Measurements from ENCODE around the gene BMPER. TPM values are rescaled to one million over a fixed set of nuclear protein-coding genes. Genes with fewer than 3 reads are reported as not detected.

The BMPER gene
- total and polyA plus RNA-seq, 2 experiments from 2014 or later, result 4.5 to 6.3 TPM

DNA sequence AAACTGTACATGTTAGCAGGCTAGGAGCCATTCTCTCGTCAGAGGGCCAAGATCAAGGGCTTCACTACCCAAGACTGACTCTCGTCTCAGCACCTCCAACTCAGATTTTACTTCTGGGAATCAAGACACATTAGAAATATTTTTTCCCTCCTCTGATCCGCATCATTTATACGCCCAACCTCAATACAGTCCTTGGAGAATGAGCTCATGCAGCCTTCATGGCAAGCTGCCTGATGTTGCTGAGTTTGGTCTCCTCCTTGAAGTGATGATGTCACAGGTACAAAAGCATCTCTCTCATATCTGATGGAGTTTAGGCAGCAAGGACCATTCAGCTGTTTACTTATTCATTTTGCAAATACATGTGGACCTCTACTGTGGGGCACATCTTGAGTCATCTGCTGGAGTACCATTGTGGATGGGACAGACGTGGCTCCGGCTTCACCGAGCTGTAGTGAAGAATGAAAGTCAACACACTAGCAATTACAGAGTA is 114.0 kb downstream of the BMPER start:
- no peak for DNase-seq (ENCODE audit: low spot score)
- Histone ChIP-seq H3K9me2 (replicated peaks; ENCODE audit: insufficient read depth) (no peaks in the 10 kb centered on the region), H3K36me3 (replicated peaks; ENCODE audit: insufficient read depth, low read depth) (no peaks in the 10 kb centered on the region), H3K4me3 (no peak overlapping the region), H3K79me2 (no peaks in the 10 kb centered on the region), H3K4me1 (ENCODE audit: insufficient read depth) (peaks cover 5% of the 10 kb centered on the region), H3K4me2 (no peak overlapping the region), H3K9me3 (ENCODE audit: low read depth) (no peaks in the 10 kb centered on the region), H3K27me3 (no peaks in the 10 kb centered on the region), H4K20me1 (ENCODE audit: insufficient read depth, poor library complexity, severe bottlenecking) (no peaks in the 10 kb centered on the region), H3K27ac (no peak overlapping the region), H2AFZ (no peak overlapping the region)
- TF ChIP-seq EZH2phosphoT487 (IDR thresholded peaks at IDR 0.05; ENCODE audit: low read depth, severe bottlenecking, unreplicated experiment), result no peak
- TF ChIP-seq, protein P1, sequence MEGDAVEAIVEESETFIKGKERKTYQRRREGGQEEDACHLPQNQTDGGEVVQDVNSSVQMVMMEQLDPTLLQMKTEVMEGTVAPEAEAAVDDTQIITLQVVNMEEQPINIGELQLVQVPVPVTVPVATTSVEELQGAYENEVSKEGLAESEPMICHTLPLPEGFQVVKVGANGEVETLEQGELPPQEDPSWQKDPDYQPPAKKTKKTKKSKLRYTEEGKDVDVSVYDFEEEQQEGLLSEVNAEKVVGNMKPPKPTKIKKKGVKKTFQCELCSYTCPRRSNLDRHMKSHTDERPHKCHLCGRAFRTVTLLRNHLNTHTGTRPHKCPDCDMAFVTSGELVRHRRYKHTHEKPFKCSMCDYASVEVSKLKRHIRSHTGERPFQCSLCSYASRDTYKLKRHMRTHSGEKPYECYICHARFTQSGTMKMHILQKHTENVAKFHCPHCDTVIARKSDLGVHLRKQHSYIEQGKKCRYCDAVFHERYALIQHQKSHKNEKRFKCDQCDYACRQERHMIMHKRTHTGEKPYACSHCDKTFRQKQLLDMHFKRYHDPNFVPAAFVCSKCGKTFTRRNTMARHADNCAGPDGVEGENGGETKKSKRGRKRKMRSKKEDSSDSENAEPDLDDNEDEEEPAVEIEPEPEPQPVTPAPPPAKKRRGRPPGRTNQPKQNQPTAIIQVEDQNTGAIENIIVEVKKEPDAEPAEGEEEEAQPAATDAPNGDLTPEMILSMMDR (IDR thresholded peaks at IDR 0.05; ENCODE audit: poor library complexity), result no peak
- no peak for TF ChIP-seq EZH2 (IDR thresholded peaks at IDR 0.05; ENCODE audit: borderline replicate concordance)
- WGBS (ENCODE audit: low lambda C conversion rate, missing lambda C conversion rate), result 93% methylated on average over 7 of the region's 7 CpGs

DNA sequence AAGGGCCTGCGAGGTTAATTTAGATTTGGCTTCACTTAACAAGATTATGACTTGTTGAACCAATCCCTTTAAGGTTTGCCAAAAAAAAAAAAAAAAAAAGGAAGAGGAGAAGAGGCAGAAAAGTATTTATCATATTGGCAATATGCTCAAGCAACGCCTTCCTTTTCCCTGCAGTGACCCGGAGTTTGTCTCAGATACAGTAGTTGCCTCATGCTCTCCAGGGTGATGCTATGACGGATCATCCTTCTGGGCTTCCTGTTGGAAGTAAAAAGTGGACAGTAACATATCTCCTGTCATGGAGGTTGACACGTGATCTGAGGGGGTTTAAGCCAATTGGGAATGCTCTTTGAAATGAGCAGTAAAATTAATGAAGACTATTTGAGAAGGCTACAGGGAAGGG is 117.3 kb downstream of the BMPER start:
- H3K9me2 ChIP-seq (replicated peaks; ENCODE audit: insufficient read depth), result no peaks in the 10 kb centered on the region
- WGBS (ENCODE audit: low lambda C conversion rate, missing lambda C conversion rate), result 91% methylated on average over 5 of the region's 5 CpGs
- H3K79me2 ChIP-seq, result no peaks in the 10 kb centered on the region
- no peak overlapping the region for H3K4me3 ChIP-seq
- no peaks in the 10 kb centered on the region for H3K9me3 ChIP-seq (ENCODE audit: low read depth)
- no peak overlapping the region for H2AFZ ChIP-seq
- DNase-seq (ENCODE audit: low spot score), result no peak
- H4K20me1 ChIP-seq (ENCODE audit: insufficient read depth, poor library complexity, severe bottlenecking), result no peaks in the 10 kb centered on the region
- H3K36me3 ChIP-seq (replicated peaks; ENCODE audit: insufficient read depth, low read depth), result no peaks in the 10 kb centered on the region
- no peak overlapping the region for H3K4me2 ChIP-seq
- H3K27me3 ChIP-seq, result no peaks in the 10 kb centered on the region
- H3K27ac ChIP-seq, result no peak overlapping the region
- no peak for TF ChIP-seq EZH2phosphoT487 (IDR thresholded peaks at IDR 0.05; ENCODE audit: low read depth, severe bottlenecking, unreplicated experiment)
- TF ChIP-seq EZH2 (IDR thresholded peaks at IDR 0.05; ENCODE audit: borderline replicate concordance), result no peak
- TF ChIP-seq, protein P1 (IDR thresholded peaks at IDR 0.05; ENCODE audit: poor library complexity), result no peak
- peaks cover 5% of the 10 kb centered on the region for H3K4me1 ChIP-seq (ENCODE audit: insufficient read depth)

DNA sequence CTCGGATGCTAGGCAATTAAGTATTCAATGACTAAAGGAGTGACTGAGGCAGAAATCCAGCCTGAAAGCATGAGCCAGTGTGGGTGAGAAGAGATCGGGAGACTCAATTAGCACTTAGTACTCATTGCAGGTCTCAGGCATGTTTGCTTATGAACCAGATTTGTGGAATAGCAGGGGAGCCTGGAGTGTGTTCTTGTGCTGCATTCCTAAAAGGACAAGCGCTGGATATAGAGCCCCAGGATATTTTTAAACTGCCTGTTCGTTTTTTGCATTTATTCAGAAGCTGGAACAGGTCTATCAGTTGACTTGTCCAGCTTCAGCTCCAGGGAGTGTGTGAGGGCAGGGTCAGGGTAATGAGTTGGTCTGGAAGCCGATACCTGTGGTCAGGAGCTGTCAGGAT is 120.3 kb downstream of the BMPER start:
- Histone ChIP-seq H4K20me1 (ENCODE audit: insufficient read depth, poor library complexity, severe bottlenecking) (no peaks in the 10 kb centered on the region), H3K27me3 (no peaks in the 10 kb centered on the region), H3K9me2 (replicated peaks; ENCODE audit: insufficient read depth) (no peaks in the 10 kb centered on the region), H3K36me3 (replicated peaks; ENCODE audit: insufficient read depth, low read depth) (no peaks in the 10 kb centered on the region), H3K9me3 (ENCODE audit: low read depth) (no peaks in the 10 kb centered on the region), H3K27ac (no peak overlapping the region), H3K4me3 (no peak overlapping the region), H3K4me1 (ENCODE audit: insufficient read depth) (peaks cover 5% of the 10 kb centered on the region), H2AFZ (no peak overlapping the region), H3K79me2 (no peaks in the 10 kb centered on the region), H3K4me2 (no peak overlapping the region)
- WGBS (ENCODE audit: low lambda C conversion rate, missing lambda C conversion rate), result 69% methylated on average over 5 of the region's 5 CpGs
- no peak for DNase-seq (ENCODE audit: low spot score)
- TF ChIP-seq EZH2 (IDR thresholded peaks at IDR 0.05; ENCODE audit: borderline replicate concordance) (no peak), EZH2phosphoT487 (IDR thresholded peaks at IDR 0.05; ENCODE audit: low read depth, severe bottlenecking, unreplicated experiment) (no peak)
- TF ChIP-seq, protein P1 (IDR thresholded peaks at IDR 0.05; ENCODE audit: poor library complexity), result no peak
